PC-3 (cell line): ENCODE measurements around the gene PSMB7. TPM values are rescaled to one million over a fixed set of nuclear protein-coding genes. Genes with fewer than 3 reads are reported as not detected.

ENCODE experiments used
- ATAC-seq: fragments of 200-7000 bp; cut with Tn5 transposase; 2 replicates; pipeline ENCODE4 v1.9.1; 2020; ENCODE audit warnings: mild to moderate bottlenecking, moderate library complexity
- BruUV-seq: library from RNA; stranded (reverse); fragments of 400-500 nt; replicated peaks from 2 replicates; lab custom pipeline; 2021; lab: Mats Ljungman, UMichigan
- CTCF ChIA-PET: fragments of 300-600 bp; sonication (Branson Sonifier 250); formaldehyde crosslinking; loops from one replicate; lab custom pipeline; 2022; ENCODE audit warnings: antibody characterized with exemption; lab: Charles Lee
- POLR2A ChIA-PET: fragments of 300-600 bp; sonication (Branson Sonifier 250); formaldehyde crosslinking; loops from one replicate; lab custom pipeline; 2022; ENCODE audit warnings: antibody characterized with exemption; ENCODE audit not compliant: unreplicated experiment; lab: Charles Lee
- DNase-seq: peaks from one replicate; pipeline ENCODE4 v3.0.0-alpha.2; 2015
- H2AFZ ChIP-seq: fragments of 300-600 bp; sonication (generic); 2 replicates; pipeline ENCODE4 v1.6.0; 2016; ENCODE audit warnings: antibody characterized with exemption, low read length
- H3F3A ChIP-seq: fragments of 300-600 bp; sonication (generic); one replicate; pipeline ENCODE4 v1.6.0; 2017; ENCODE audit warnings: antibody characterized with exemption, low read length, control low read depth, mild to moderate bottlenecking; ENCODE audit not compliant: unreplicated experiment
- H3K27ac ChIP-seq: fragments of 300-600 bp; sonication (generic); 2 replicates; pipeline ENCODE4 v1.5.1; 2016; ENCODE audit warnings: mild to moderate bottlenecking, low read length
- H3K27me3 ChIP-seq: fragments of 300-600 bp; sonication (generic); 2 replicates; pipeline ENCODE4 v1.6.1; 2016; ENCODE audit warnings: low read length, mixed read lengths
- H3K36me3 ChIP-seq: fragments of 300-600 bp; sonication (generic); 2 replicates; pipeline ENCODE4 v1.6.1; 2016; ENCODE audit warnings: low read depth, mixed run types, low read length, mixed read lengths
- H3K4me1 ChIP-seq: fragments of 300-600 bp; sonication (generic); 2 replicates; pipeline ENCODE4 v1.5.1; 2016; ENCODE audit warnings: low read length; ENCODE audit not compliant: insufficient read depth
- H3K4me2 ChIP-seq: fragments of 300-600 bp; sonication (generic); 2 replicates; pipeline ENCODE4 v1.6.0; 2016; ENCODE audit warnings: low read length
- H3K4me3 ChIP-seq: fragments of 300-600 bp; sonication (generic); 2 replicates; pipeline ENCODE4 v1.5.1; 2016; ENCODE audit warnings: mild to moderate bottlenecking, low read length, mixed read lengths
- H3K79me2 ChIP-seq: fragments of 300-600 bp; sonication (generic); 2 replicates; pipeline ENCODE4 v1.6.1; 2017; ENCODE audit warnings: low read length, mixed read lengths
- H3K9ac ChIP-seq: fragments of 300-600 bp; sonication (generic); 2 replicates; pipeline ENCODE4 v1.6.0; 2016; ENCODE audit warnings: mild to moderate bottlenecking, low read length
- H3K9me2 ChIP-seq: fragments of 300-600 bp; sonication (generic); replicated peaks from 2 replicates; pipeline ENCODE4 v1.6.1; 2016; ENCODE audit warnings: mixed run types, low read length, mixed read lengths
- H3K9me3 ChIP-seq: fragments of 300-600 bp; sonication (generic); 2 replicates; pipeline ENCODE4 v1.6.1; 2016; ENCODE audit warnings: low read length, mixed read lengths
- H4K20me1 ChIP-seq: fragments of 300-600 bp; sonication (generic); 2 replicates; pipeline ENCODE4 v1.6.1; 2016; ENCODE audit warnings: low read length, mixed read lengths
- CTCF ChIP-seq: fragments of 300-600 bp; sonication (generic); conservative IDR thresholded peaks from 2 replicates; pipeline ENCODE4 v1.5.1; 2017; ENCODE audit warnings: antibody characterized with exemption, low read depth, mild to moderate bottlenecking, low read length
- EZH2 ChIP-seq: fragments of 300-600 bp; sonication (generic); IDR thresholded peaks from one replicate; pipeline ENCODE4 v1.6.1; 2017; ENCODE audit warnings: antibody characterized with exemption, mild to moderate bottlenecking, low read length; ENCODE audit not compliant: unreplicated experiment
- EZH2phosphoT487 ChIP-seq: fragments of 300-600 bp; sonication (generic); IDR thresholded peaks from 2 replicates; pipeline ENCODE4 v1.6.1; 2018; ENCODE audit warnings: mild to moderate bottlenecking, antibody characterized with exemption, low read length, borderline replicate concordance
- intact Hi-C: fragments of 100-400 bp; cut with micrococcal nuclease; formaldehyde crosslinking; loops from 2 replicates; pipeline ENCODE4 v1.9.0; 2023
- total RNA-seq: library from RNA; depleted of rRNA; stranded (reverse); fragments of >200 nt; gene quantifications from 2 replicates; pipeline ENCODE4 v1.2.3, GENCODE V29; 2014

The PSMB7 gene
- total RNA-seq, 1 experiment from 2014 or later: 372 TPM

GRCh38 chr9:124347206-124347967 is 67.9 kb downstream of the PSMB7 start:
- H3K9ac ChIP-seq: no peak overlapping the region
- H2AFZ ChIP-seq: no peak overlapping the region
- no peaks in the 10 kb centered on the region for H3K79me2 ChIP-seq
- intact Hi-C loops: no loop called here
- DNase-seq (no peak), ATAC-seq (no peak)
- H3K9me2 ChIP-seq: no peaks in the 10 kb centered on the region
- TF ChIP-seq EZH2 (no peak), EZH2phosphoT487 (no peak), CTCF (no peak)
- H3K4me2 ChIP-seq: no peak overlapping the region
- H3K27me3 ChIP-seq: no peaks in the 10 kb centered on the region
- peaks cover 12% of the 10 kb centered on the region for H3K4me1 ChIP-seq
- no TSS peak for BruUV-seq
- H4K20me1 ChIP-seq: no peaks in the 10 kb centered on the region
- no peak overlapping the region for H3K4me3 ChIP-seq
- H3K9me3 ChIP-seq: no peaks in the 10 kb centered on the region
- CTCF ChIA-PET: no interaction called here
- H3K27ac ChIP-seq: no peak overlapping the region
- peaks cover 3% of the 10 kb centered on the region for H3F3A ChIP-seq
- peaks cover 26% of the 10 kb centered on the region; the same call in 1 of the 2 replicates for H3K36me3 ChIP-seq
- POLR2A ChIA-PET: no interaction called here

- ATAC-seq: no peak
Observed at GRCh38 chr9:124346347-124347163, 68.7 kb downstream of the PSMB7 start.

More at GRCh38 chr9:124346347-124347163, 68.7 kb downstream of the PSMB7 start:
- intact Hi-C loops: no loop called here
- BruUV-seq: no TSS peak
- Histone ChIP-seq H3K4me1 (peaks cover 17% of the 10 kb centered on the region), H3K9ac (no peak overlapping the region), H3K4me2 (no peak overlapping the region), H3K27me3 (no peaks in the 10 kb centered on the region), H3F3A (peaks cover 4% of the 10 kb centered on the region), H3K4me3 (no peak overlapping the region), H3K36me3 (peaks cover 18% of the 10 kb centered on the region; the same call in 1 of the 2 replicates), H3K27ac (no peak overlapping the region), H3K9me2 (no peaks in the 10 kb centered on the region), H4K20me1 (no peaks in the 10 kb centered on the region), H3K79me2 (no peaks in the 10 kb centered on the region), H3K9me3 (no peaks in the 10 kb centered on the region), H2AFZ (no peak overlapping the region)
- ChIA-PET CTCF (no interaction called here), POLR2A (no interaction called here)
- no peak for DNase-seq
- TF ChIP-seq EZH2: no peak
- TF ChIP-seq EZH2phosphoT487: no peak
- TF ChIP-seq CTCF: no peak
